DOHH2 (cell line): Measurements from ENCODE around the gene C20orf204.
A peak's percentile ranks its signal among the peaks of the same experiment; 100 is the strongest.

Experiments
- H3F3A ChIP-seq: fragments of 200-600 bp; sonication (generic), shearing (Covaris generic); 2 replicates; pipeline ENCODE4 v1.6.0; 2016; ENCODE audit warnings: antibody characterized with exemption, mild to moderate bottlenecking; ENCODE audit not compliant: control insufficient read depth, insufficient read depth
- H3K27ac ChIP-seq: fragments of 200-600 bp; sonication (generic); 2 replicates; pipeline ENCODE4 v1.5.1; 2014; ENCODE audit warnings: low read depth, mild to moderate bottlenecking, low read length, moderate library complexity
- H3K27me3 ChIP-seq: fragments of 200-600 bp; sonication (generic); 2 replicates; pipeline ENCODE4 v1.6.1; 2014; ENCODE audit warnings: mild to moderate bottlenecking, low read length, mixed read lengths; ENCODE audit not compliant: control insufficient read depth
- H3K36me3 ChIP-seq: fragments of 200-600 bp; sonication (generic); 2 replicates; pipeline ENCODE4 v1.6.1; 2014; ENCODE audit warnings: mild to moderate bottlenecking, low read length, moderate library complexity, mixed read lengths; ENCODE audit not compliant: control insufficient read depth
- H3K4me1 ChIP-seq: fragments of 200-600 bp; sonication (generic); 2 replicates; pipeline ENCODE4 v1.6.1; 2014; ENCODE audit warnings: mild to moderate bottlenecking, low read length, mixed read lengths; ENCODE audit not compliant: control insufficient read depth
- H3K4me2 ChIP-seq: fragments of 200-600 bp; sonication (generic); 2 replicates; pipeline ENCODE4 v1.6.0; 2014; ENCODE audit warnings: mild to moderate bottlenecking, low read length, moderate library complexity
- H3K4me3 ChIP-seq: fragments of 200-600 bp; sonication (generic); 2 replicates; pipeline ENCODE4 v1.5.1; 2014; ENCODE audit warnings: mild to moderate bottlenecking, low read length, mixed read lengths
- H3K79me2 ChIP-seq: fragments of 200-600 bp; sonication (generic); 2 replicates; pipeline ENCODE4 v1.6.1; 2014; ENCODE audit warnings: mild to moderate bottlenecking, low read length, mixed read lengths; ENCODE audit not compliant: control insufficient read depth
- H3K9me2 ChIP-seq: fragments of 200-600 bp; sonication (generic); replicated peaks from 2 replicates; pipeline ENCODE4 v1.6.1; 2014; ENCODE audit warnings: mild to moderate bottlenecking, low read length, mixed read lengths; ENCODE audit not compliant: control insufficient read depth
- H3K9me3 ChIP-seq: fragments of 200-600 bp; sonication (generic); 2 replicates; pipeline ENCODE4 v1.6.1; 2014; ENCODE audit warnings: antibody characterized with exemption, low read length, mixed read lengths; ENCODE audit not compliant: control insufficient read depth, insufficient read depth
- H4K20me1 ChIP-seq: fragments of 200-600 bp; sonication (generic); 2 replicates; pipeline ENCODE4 v1.6.0; 2014; ENCODE audit warnings: low read depth, mild to moderate bottlenecking, antibody characterized with exemption, low read length, moderate library complexity; ENCODE audit not compliant: control insufficient read depth, insufficient read depth
- EZH2phosphoT487 ChIP-seq: fragments of 200-600 bp; sonication (generic); IDR thresholded peaks from 2 replicates; pipeline ENCODE4 v1.6.1; 2017; ENCODE audit warnings: borderline replicate concordance, mild to moderate bottlenecking, antibody characterized with exemption, low read length, moderate library complexity, mixed read lengths
- TF ChIP-seq, protein P1 (sequence below): fragments of 200-600 bp; sonication (generic); IDR thresholded peaks from one replicate; pipeline ENCODE4 v1.5.1; 2014; ENCODE audit warnings: antibody characterized with exemption, mild to moderate bottlenecking, low read depth, low read length; ENCODE audit not compliant: poor library complexity, severe bottlenecking

Gene C20orf204

DNA sequence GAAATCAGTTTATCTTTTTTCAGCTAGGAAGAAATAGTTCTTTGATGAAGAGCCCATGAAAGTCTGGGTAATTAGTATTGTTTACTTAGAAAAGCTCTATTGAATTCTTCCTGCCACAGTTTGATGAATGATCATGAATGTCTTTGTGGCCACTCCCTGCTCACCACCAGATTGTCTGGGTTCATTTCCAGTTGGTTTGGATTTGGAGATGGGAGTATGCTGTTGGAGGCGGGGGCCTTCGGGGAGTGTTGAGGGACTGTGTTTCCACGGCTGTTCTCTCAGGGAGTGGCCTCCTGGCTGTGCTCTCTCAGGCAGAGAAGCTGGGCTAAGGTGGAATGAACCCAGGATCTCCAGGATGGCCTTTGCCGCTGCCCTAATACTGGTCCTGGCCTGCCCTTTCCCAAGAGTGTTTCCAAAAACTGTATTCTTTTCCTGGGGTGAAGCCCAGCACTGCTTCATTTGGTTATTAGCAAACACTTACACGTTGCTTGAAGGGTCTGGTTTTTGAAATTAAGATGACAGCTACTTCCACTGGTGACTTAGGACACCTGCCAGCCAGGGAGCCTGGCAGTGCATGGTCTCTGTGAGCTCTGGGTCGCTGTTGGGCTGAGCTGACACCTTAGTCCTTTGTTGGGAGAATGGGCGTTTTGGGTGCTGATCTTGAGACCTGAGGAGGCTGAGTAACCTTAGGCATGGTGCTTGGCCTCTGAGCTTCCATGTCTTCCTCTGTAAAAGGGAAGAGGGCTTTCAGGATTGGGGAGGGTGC, 31.8 kb upstream of the C20orf204 start:
- Histone ChIP-seq H3K4me1 (peaks cover 84% of the 10 kb centered on the region), H3K4me2 (peak overlapping the region; percentile 68), H3K4me3 (peak overlapping the region; percentile 47), H3F3A (peaks cover 40% of the 10 kb centered on the region), H3K27me3 (no peaks in the 10 kb centered on the region), H3K36me3 (peaks cover 75% of the 10 kb centered on the region), H3K9me3 (peaks cover 8% of the 10 kb centered on the region), H3K9me2 (no peaks in the 10 kb centered on the region), H3K79me2 (peaks cover 44% of the 10 kb centered on the region), H3K27ac (peak overlapping the region; percentile 98), H4K20me1 (no peaks in the 10 kb centered on the region)
- TF ChIP-seq EZH2phosphoT487, result no peak
- TF ChIP-seq, protein P1, sequence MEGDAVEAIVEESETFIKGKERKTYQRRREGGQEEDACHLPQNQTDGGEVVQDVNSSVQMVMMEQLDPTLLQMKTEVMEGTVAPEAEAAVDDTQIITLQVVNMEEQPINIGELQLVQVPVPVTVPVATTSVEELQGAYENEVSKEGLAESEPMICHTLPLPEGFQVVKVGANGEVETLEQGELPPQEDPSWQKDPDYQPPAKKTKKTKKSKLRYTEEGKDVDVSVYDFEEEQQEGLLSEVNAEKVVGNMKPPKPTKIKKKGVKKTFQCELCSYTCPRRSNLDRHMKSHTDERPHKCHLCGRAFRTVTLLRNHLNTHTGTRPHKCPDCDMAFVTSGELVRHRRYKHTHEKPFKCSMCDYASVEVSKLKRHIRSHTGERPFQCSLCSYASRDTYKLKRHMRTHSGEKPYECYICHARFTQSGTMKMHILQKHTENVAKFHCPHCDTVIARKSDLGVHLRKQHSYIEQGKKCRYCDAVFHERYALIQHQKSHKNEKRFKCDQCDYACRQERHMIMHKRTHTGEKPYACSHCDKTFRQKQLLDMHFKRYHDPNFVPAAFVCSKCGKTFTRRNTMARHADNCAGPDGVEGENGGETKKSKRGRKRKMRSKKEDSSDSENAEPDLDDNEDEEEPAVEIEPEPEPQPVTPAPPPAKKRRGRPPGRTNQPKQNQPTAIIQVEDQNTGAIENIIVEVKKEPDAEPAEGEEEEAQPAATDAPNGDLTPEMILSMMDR, result no peak

DNA sequence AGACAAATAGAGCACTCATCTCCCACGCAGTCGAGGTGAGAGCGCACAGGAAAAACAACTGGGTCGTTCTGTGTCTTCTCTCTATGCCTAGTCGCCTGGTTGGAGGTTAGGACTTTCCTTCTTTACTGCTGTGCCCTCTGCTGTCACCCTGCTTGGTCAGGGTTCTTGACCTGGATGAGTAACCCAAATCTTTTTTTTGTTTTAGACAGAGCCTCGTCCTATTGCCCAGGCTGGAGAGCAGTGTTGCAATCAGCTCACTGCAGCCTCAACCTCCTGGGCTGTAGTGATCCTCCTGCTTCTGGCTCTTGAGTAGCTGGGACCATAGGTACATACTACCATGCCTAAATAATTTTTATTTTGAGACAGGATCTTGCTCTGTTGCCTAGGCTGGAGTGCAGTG, 30.6 kb upstream of the C20orf204 start:
- H3K4me3 ChIP-seq, result peak overlapping the region; percentile 47; the same call in 1 of the 2 replicates
- peaks cover 8% of the 10 kb centered on the region for H3K9me3 ChIP-seq
- TF ChIP-seq EZH2phosphoT487, result no peak
- TF ChIP-seq, protein P1, result no peak
- peaks cover 45% of the 10 kb centered on the region for H3F3A ChIP-seq
- peaks cover 55% of the 10 kb centered on the region for H3K79me2 ChIP-seq
- H3K4me1 ChIP-seq, result peaks cover 80% of the 10 kb centered on the region
- H4K20me1 ChIP-seq, result no peaks in the 10 kb centered on the region
- peak overlapping the region; percentile 68 for H3K4me2 ChIP-seq
- no peaks in the 10 kb centered on the region for H3K9me2 ChIP-seq
- H3K36me3 ChIP-seq, result peaks cover 74% of the 10 kb centered on the region
- no peaks in the 10 kb centered on the region for H3K27me3 ChIP-seq
- H3K27ac ChIP-seq, result peak overlapping the region; percentile 98

DNA sequence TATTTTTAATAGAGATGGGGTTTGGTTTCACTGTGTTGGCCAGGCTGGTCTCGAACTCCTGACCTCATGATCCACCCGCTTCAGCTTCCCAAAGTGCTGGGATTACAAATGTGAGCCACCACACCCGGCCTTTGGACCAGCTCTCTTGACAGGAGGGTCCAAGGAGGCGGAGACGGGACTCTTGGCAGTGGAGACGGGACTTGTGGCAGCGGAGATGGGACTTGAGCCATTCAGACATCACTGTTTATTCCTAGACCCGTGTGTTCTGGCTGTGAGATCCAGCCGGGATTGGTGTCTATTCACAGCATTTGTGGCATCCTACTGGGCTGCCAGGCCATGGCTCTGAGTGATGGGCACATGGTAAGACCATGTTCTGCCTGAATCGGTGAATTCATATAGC, 29.5 kb upstream of the C20orf204 start:
- no peaks in the 10 kb centered on the region for H4K20me1 ChIP-seq
- H3K36me3 ChIP-seq, result peaks cover 74% of the 10 kb centered on the region
- H3K27ac ChIP-seq, result peak overlapping the region; percentile 98
- H3K4me2 ChIP-seq, result peak overlapping the region; percentile 55
- peaks cover 55% of the 10 kb centered on the region for H3K79me2 ChIP-seq
- H3K9me2 ChIP-seq, result no peaks in the 10 kb centered on the region
- peaks cover 47% of the 10 kb centered on the region for H3F3A ChIP-seq
- peaks cover 8% of the 10 kb centered on the region for H3K9me3 ChIP-seq
- peak overlapping the region; percentile 40 for H3K4me3 ChIP-seq
- TF ChIP-seq EZH2phosphoT487, result no peak
- TF ChIP-seq, protein P1, result no peak
- peaks cover 71% of the 10 kb centered on the region for H3K4me1 ChIP-seq
- H3K27me3 ChIP-seq, result no peaks in the 10 kb centered on the region
